Measurements from ENCODE around the gene ZC3H12C. TPM values are rescaled to one million over a fixed set of nuclear protein-coding genes. Genes with fewer than 3 reads are reported as not detected.

ZC3H12C gene
- total and polyA plus RNA-seq, 2 of the 4 experiments (the other 2 are of a cell fraction) = 4.2 to 15.8 TPM

GRCh38 chr11:110128161-110128560, 35.0 kb downstream of the ZC3H12C start:
- Histone ChIP-seq H3K9ac (ENCODE audit: low read depth, low read length) (no peak overlapping the region), H3K27ac (ENCODE audit: insufficient read depth, low read length) (no peak overlapping the region), H3K4ac (ENCODE audit: low read depth, low read length) (no peak overlapping the region), H3K36me3 (ENCODE audit: control insufficient read depth, insufficient read depth, low read length) (no peaks in the 10 kb centered on the region), H2AK9ac (replicated peaks; ENCODE audit: low read depth, low read length, poor library complexity) (no peak overlapping the region), H3K9me3 (ENCODE audit: control insufficient read depth, insufficient read depth, low read length) (no peaks in the 10 kb centered on the region), H4K8ac (ENCODE audit: low read depth in 2 of 2, low read length in 2 of 2) (no peak overlapping the region), H4K5ac (ENCODE audit: low read depth, low read length) (no peak overlapping the region), H2BK120ac (ENCODE audit: low read depth, low read length) (no peak overlapping the region), H4K20me1 (ENCODE audit: insufficient read depth, low read length) (peaks cover 4% of the 10 kb centered on the region; the same call in 1 of the 2 replicates), H2BK20ac (ENCODE audit: low read depth, low read length) (no peak overlapping the region), H3K4me2 (ENCODE audit: low read depth, low read length) (peak overlapping the region; percentile 2; the same call in 1 of the 2 replicates), H2AFZ (replicated peaks; ENCODE audit: low read length, poor library complexity) (no peak overlapping the region), H2BK15ac (ENCODE audit: low read depth, low read length) (no peak overlapping the region), H3K56ac (ENCODE audit: extremely low read depth, insufficient read depth, low read length) (no peak overlapping the region), H3K27me3 (ENCODE audit: control insufficient read depth, insufficient read depth, low read length) (no peaks in the 10 kb centered on the region), H4K91ac (ENCODE audit: insufficient read depth, low read depth, low read length) (no peak overlapping the region), H3K4me1 (ENCODE audit: control insufficient read depth, insufficient read depth, low read length) (peaks cover 1% of the 10 kb centered on the region), H3K79me1 (ENCODE audit: low read depth in 1 of 2, low read length in 2 of 2) (peaks cover 27 to 47% of the 10 kb centered on the region in 2 experiments), H3K9me1 (ENCODE audit: insufficient read depth, low read length) (peaks cover 3% of the 10 kb centered on the region; the same call in 1 of the 2 replicates), H3K4me3 (ENCODE audit: insufficient read depth, low read depth, low read length) (no peak overlapping the region), H3K18ac (ENCODE audit: low read depth, low read length) (no peak overlapping the region), H2BK5ac (ENCODE audit: low read depth, low read length, poor library complexity, severe bottlenecking) (no peak overlapping the region), H2AK5ac (ENCODE audit: low read depth, low read length) (no peak overlapping the region), H3K23ac (ENCODE audit: low read depth, low read length) (no peak overlapping the region), H3K14ac (replicated peaks; ENCODE audit: low read depth, low read length) (peak overlapping the region; percentile 10; the same call in 1 of the 2 replicates)
- TF ChIP-seq NFE2L2 (IDR thresholded peaks at IDR 0.05; ENCODE audit: low read depth, low read length) = no peak
- no peak for TF ChIP-seq CEBPB (IDR thresholded peaks at IDR 0.05; ENCODE audit: low read depth, low read length)
- peak; percentile 43; the same call in 1 of the 2 replicates for TF ChIP-seq USF2 (IDR thresholded peaks at IDR 0.05; ENCODE audit: low read depth, low read length)
- TF ChIP-seq BHLHE40 (IDR thresholded peaks at IDR 0.05; ENCODE audit: low read depth, low read length) = no peak
- no peak for TF ChIP-seq FOS (IDR thresholded peaks at IDR 0.05; ENCODE audit: low read depth, low read length)
- DNase-seq = peak; percentile 42
- WGBS, 2 experiments (ENCODE audit: extremely low coverage in 2 of 2, insufficient read length in 1 of 2) = no CpG with 5 or more reads among the region's 2 CpGs
- no TSS peak for BruUV-seq (replicated peaks)
- intact Hi-C loops (cut with micrococcal nuclease) (loop anchor here (5.0 kb wide), 1 partner anchor 34 kb away; no protein-coding TSS in a partner anchor), dilution Hi-C loops (cut with HindIII; ENCODE audit: low sequenced_read_pairs, unreplicated experiment) (no loop called here), in situ Hi-C loops (cut with MboI; ENCODE audit: low sequenced_read_pairs) (no loop called here)
- ChIA-PET CTCF (interaction anchor here (0.5 kb wide), 1 partner anchor 38 kb away, joined by 3 read pairs; no protein-coding TSS in a partner anchor), POLR2A (ENCODE audit: unreplicated experiment) (no interaction called here)
- ATAC-seq (ENCODE audit: low read depth) = peak; percentile 70

All from IMR-90 (cell line).